IMR-90 (cell line): ENCODE measurements around the gene SRRM2. TPM values are rescaled to one million over a fixed set of nuclear protein-coding genes. Genes with fewer than 3 reads are reported as not detected.

Source experiments
- ATAC-seq: fragments of 200-7000 bp; cut with Tn5 transposase; 2 replicates; pipeline ENCODE4 v1.9.1; 2020; ENCODE audit warnings: low read depth, mild to moderate bottlenecking, moderate library complexity
- BruUV-seq: library from RNA; stranded (reverse); fragments of 400-500 nt; replicated peaks from 2 replicates; lab custom pipeline; 2021; lab: Mats Ljungman, UMichigan
- CTCF ChIA-PET: fragments of 300-600 bp; formaldehyde crosslinking; extraction: SDS; loops from one replicate; lab custom pipeline; 2021; ENCODE audit warnings: antibody characterized with exemption; lab: Yijun Ruan, JAX
- POLR2A ChIA-PET: fragments of 300-600 bp; sonication (Branson Sonifier 250); formaldehyde crosslinking; loops from one replicate; lab custom pipeline; 2022; ENCODE audit warnings: antibody characterized with exemption; ENCODE audit not compliant: unreplicated experiment; lab: Charles Lee
- DNase-seq: peaks from one replicate; pipeline ENCODE4 v3.0.0; 2013
- H2AFZ ChIP-seq: replicated peaks from 2 replicates; pipeline ENCODE3; 2013; ENCODE audit warnings: low read length, mild to moderate bottlenecking; ENCODE audit not compliant: poor library complexity
- H2AK5ac ChIP-seq: 2 replicates; pipeline ENCODE4 v1.6.1; 2013; ENCODE audit warnings: low read depth, low read length, inconsistent platforms
- H2AK9ac ChIP-seq: replicated peaks from 2 replicates; pipeline ENCODE3; 2013; ENCODE audit warnings: mild to moderate bottlenecking, low read depth, low read length, moderate library complexity; ENCODE audit not compliant: poor library complexity
- H2BK120ac ChIP-seq: 2 replicates; pipeline ENCODE4 v1.6.1; 2013; ENCODE audit warnings: low read depth, low read length, inconsistent platforms
- H2BK15ac ChIP-seq: 3 replicates; pipeline ENCODE4 v1.6.1; 2013; ENCODE audit warnings: low read depth, low read length, inconsistent platforms
- H2BK20ac ChIP-seq: 2 replicates; pipeline ENCODE4 v1.6.1; 2013; ENCODE audit warnings: low read depth, mild to moderate bottlenecking, inconsistent platforms, low read length, moderate library complexity
- H2BK5ac ChIP-seq: 2 replicates; pipeline ENCODE4 v1.6.1; 2013; ENCODE audit warnings: mild to moderate bottlenecking, low read depth, low read length, inconsistent platforms; ENCODE audit not compliant: poor library complexity, severe bottlenecking
- H3K14ac ChIP-seq: replicated peaks from 2 replicates; pipeline ENCODE4 v1.6.1; 2013; ENCODE audit warnings: low read depth, low read length, inconsistent platforms
- H3K18ac ChIP-seq: 2 replicates; pipeline ENCODE4 v1.6.1; 2013; ENCODE audit warnings: low read depth, low read length, control low read depth
- H3K23ac ChIP-seq: 2 replicates; pipeline ENCODE4 v1.6.1; 2013; ENCODE audit warnings: low read depth, low read length, inconsistent platforms
- H3K27ac ChIP-seq: 2 replicates; pipeline ENCODE4 v1.5.1; 2013; ENCODE audit warnings: mild to moderate bottlenecking, control low read depth, low read length; ENCODE audit not compliant: insufficient read depth
- H3K27me3 ChIP-seq: 2 replicates; pipeline ENCODE4 v1.6.1; 2013; ENCODE audit warnings: low read length; ENCODE audit not compliant: control insufficient read depth, insufficient read depth
- H3K36me3 ChIP-seq: 2 replicates; pipeline ENCODE4 v1.6.1; 2013; ENCODE audit warnings: low read length, mixed read lengths; ENCODE audit not compliant: control insufficient read depth, insufficient read depth
- H3K4ac ChIP-seq: 2 replicates; pipeline ENCODE4 v1.6.1; 2013; ENCODE audit warnings: low read depth, low read length, inconsistent platforms
- H3K4me1 ChIP-seq: 2 replicates; pipeline ENCODE4 v1.6.1; 2013; ENCODE audit warnings: low read length, mixed read lengths; ENCODE audit not compliant: control insufficient read depth, insufficient read depth
- H3K4me2 ChIP-seq: 2 replicates; pipeline ENCODE4 v1.6.1; 2013; ENCODE audit warnings: low read depth, mild to moderate bottlenecking, control low read depth, low read length, moderate library complexity
- H3K4me3 ChIP-seq: 2 replicates; pipeline ENCODE4 v1.5.1; 2013; ENCODE audit warnings: low read depth, mild to moderate bottlenecking, control low read depth, low read length, moderate library complexity; ENCODE audit not compliant: insufficient read depth
- H3K56ac ChIP-seq: 2 replicates; pipeline ENCODE4 v1.6.1; 2013; ENCODE audit warnings: low read length, inconsistent platforms; ENCODE audit not compliant: insufficient read depth; ENCODE audit errors: extremely low read depth
- H3K79me1 ChIP-seq, 2 experiments: 2 replicates each; pipeline ENCODE4 v1.6.1; 2013; ENCODE audit warnings: low read length in 2 of 2, inconsistent platforms in 1 of 2, low read depth in 1 of 2
- H3K9ac ChIP-seq: 2 replicates; pipeline ENCODE4 v1.6.1; 2013; ENCODE audit warnings: low read depth, low read length, control low read depth
- H3K9me1 ChIP-seq: 2 replicates; pipeline ENCODE4 v1.6.1; 2013; ENCODE audit warnings: low read length, inconsistent platforms; ENCODE audit not compliant: insufficient read depth
- H3K9me3 ChIP-seq: 2 replicates; pipeline ENCODE4 v1.6.1; 2013; ENCODE audit warnings: low read length; ENCODE audit not compliant: control insufficient read depth, insufficient read depth
- H4K20me1 ChIP-seq: 2 replicates; pipeline ENCODE4 v1.6.1; 2013; ENCODE audit warnings: low read length, inconsistent platforms; ENCODE audit not compliant: insufficient read depth
- H4K5ac ChIP-seq: 2 replicates; pipeline ENCODE4 v1.6.1; 2013; ENCODE audit warnings: mild to moderate bottlenecking, low read depth, low read length, control low read depth
- H4K8ac ChIP-seq, 2 experiments: 2 replicates each; pipeline ENCODE4 v1.6.1; 2013; ENCODE audit warnings: low read depth in 2 of 2, low read length in 2 of 2, control low read depth in 1 of 2, inconsistent platforms in 1 of 2
- H4K91ac ChIP-seq: 2 replicates; pipeline ENCODE4 v1.6.1; 2013; ENCODE audit warnings: low read depth, low read length, inconsistent platforms; ENCODE audit not compliant: insufficient read depth
- CEBPB ChIP-seq: IDR thresholded peaks from 2 replicates; pipeline ENCODE4 v1.6.1; 2012; ENCODE audit warnings: low read depth, low read length, improper control_type of control experiment
- MAZ ChIP-seq: IDR thresholded peaks from 2 replicates; pipeline ENCODE4 v1.6.1; 2012; ENCODE audit warnings: low read depth, mild to moderate bottlenecking, low read length, improper control_type of control experiment, moderate library complexity, borderline replicate concordance
- RCOR1 ChIP-seq: IDR thresholded peaks from 2 replicates; pipeline ENCODE4 v1.6.1; 2012; ENCODE audit warnings: mild to moderate bottlenecking, low read length, improper control_type of control experiment; ENCODE audit not compliant: insufficient replicate concordance
- RFX5 ChIP-seq: IDR thresholded peaks from 2 replicates; pipeline ENCODE4 v1.8.0; 2012; ENCODE audit warnings: low read depth, mild to moderate bottlenecking, low read length, moderate library complexity
- WGBS, 2 experiments: methylation state at CpG; one replicate each; pipeline versions ENCODE4 v1.1.5 to v1.1.7; 2013; ENCODE audit warnings: missing lambda C conversion rate in 2 of 2; ENCODE audit not compliant: insufficient read length in 1 of 2; ENCODE audit errors: extremely low coverage in 2 of 2; 5-methylcytosine and 5-hydroxymethylcytosine counted together
- dilution Hi-C: fragments of 300-500 bp; cut with HindIII; formaldehyde crosslinking; loops from one replicate; pipeline ENCODE4 v1.14.3; 2018; ENCODE audit warnings: low sequenced_read_pairs; ENCODE audit not compliant: unreplicated experiment
- in situ Hi-C: fragments of 300-500 bp; cut with MboI; formaldehyde crosslinking; loops from 3 replicates; pipeline ENCODE4 v1.14.3; 2019; ENCODE audit warnings: low sequenced_read_pairs, inconsistent platforms, mixed read lengths
- intact Hi-C: fragments of 100-400 bp; cut with micrococcal nuclease; formaldehyde crosslinking; loops from 2 replicates; pipeline ENCODE4 v1.10.0; 2022
- polyA plus RNA-seq, 3 experiments: library from polyadenylated mRNA; depleted of rRNA; stranded (reverse); fragments of >200 nt; gene quantifications; 2 replicates each; pipeline ENCODE4 v1.2.3, GENCODE V29; 2012; ENCODE audit warnings: low replicate concordance in 1 of 3
- total RNA-seq: library from RNA; depleted of rRNA; stranded (reverse); fragments of >200 nt; gene quantifications from 2 replicates; pipeline ENCODE4 v1.2.3, GENCODE V29; 2012

The SRRM2 gene
- total and polyA plus RNA-seq, 2 of the 4 experiments (the other 2 are of a cell fraction), result 20.3 to 300 TPM

- H2AK5ac ChIP-seq, result no peak within 1 kb of the TSS
- no peak within 1 kb of the TSS for H3K18ac ChIP-seq
- H2AK9ac ChIP-seq, result peak within 1 kb of the TSS; percentile 55
- in situ Hi-C loops (no loop called here), dilution Hi-C loops (no loop called here), intact Hi-C loops (no loop called here)
- no peak within 1 kb of the TSS for H2BK120ac ChIP-seq
- no peaks in the 10 kb centered on the region for H3K36me3 ChIP-seq
- H4K91ac ChIP-seq, result no peak within 1 kb of the TSS
- no peak for TF ChIP-seq RFX5
- TF ChIP-seq MAZ, result no peak
- no peak for TF ChIP-seq CEBPB
- no peak for TF ChIP-seq RCOR1
- H2BK15ac ChIP-seq, result no peak within 1 kb of the TSS
- no peak within 1 kb of the TSS for H3K23ac ChIP-seq
- no peaks in the 10 kb centered on the region for H3K9me3 ChIP-seq
- no peak within 1 kb of the TSS for H2BK20ac ChIP-seq
- H3K27me3 ChIP-seq, result peaks cover 52% of the 10 kb centered on the region
- H3K4me1 ChIP-seq, result no peaks in the 10 kb centered on the region
- H3K9ac ChIP-seq, result no peak within 1 kb of the TSS
- no peak within 1 kb of the TSS for H3K4me2 ChIP-seq
- no peak within 1 kb of the TSS for H4K8ac ChIP-seq
- no peak within 1 kb of the TSS for H2BK5ac ChIP-seq
- no peak within 1 kb of the TSS for H4K5ac ChIP-seq
- H3K56ac ChIP-seq, result no peak within 1 kb of the TSS
- H3K14ac ChIP-seq, result no peak within 1 kb of the TSS
- POLR2A ChIA-PET, result no interaction called here
- CTCF ChIA-PET, result no interaction called here
- DNase-seq (no peak), ATAC-seq (no peak)
- H3K79me1 ChIP-seq, result no peaks in the 10 kb centered on the region
- no peak within 1 kb of the TSS for H3K4ac ChIP-seq
- H3K27ac ChIP-seq, result no peak within 1 kb of the TSS
- 34% methylated on average over 4 of the region's 28 CpGs; no CpG with 5 or more reads in 1 of the 2 experiments for WGBS, 2 experiments
- no peak within 1 kb of the TSS for H2AFZ ChIP-seq
- no peak within 1 kb of the TSS for H3K4me3 ChIP-seq
- no TSS peak for BruUV-seq
- H4K20me1 ChIP-seq, result no peaks in the 10 kb centered on the region
- H3K9me1 ChIP-seq, result no peaks in the 10 kb centered on the region
Observed at GRCh38 chr16:2816751-2817339, 64.4 kb downstream of the SRRM2 start, which contains the start of gene PRSS21. Gene PRSS21 (plus strand): TSS chr16:2817237. CDS start chr16:2817269, 32 bp downstream.
